Sigmoid colon (tissue), 4 donors: ENCODE data around the gene DSC3.

Source experiments
- CTCF ChIP-seq, 4 experiments: fragments of 450-650 bp in 3 of 4; fragments of 200-600 bp in 1 of 4; IDR thresholded peaks; one replicate each; pipeline ENCODE4 v1.5.1; 2016 to 2019; ENCODE audit warnings: antibody characterized with exemption in 4 of 4, mild to moderate bottlenecking in 3 of 4, moderate library complexity in 2 of 4
- POLR2A ChIP-seq, 2 donors: fragments of 450-650 bp; IDR thresholded peaks; one replicate each; pipeline ENCODE4 v1.6.1; 2016; ENCODE audit warnings: antibody characterized with exemption in 2 of 2, mild to moderate bottlenecking in 2 of 2, moderate library complexity in 2 of 2
- POLR2AphosphoS5 ChIP-seq, 4 donors: sonication (generic); formaldehyde crosslinking; IDR thresholded peaks; one replicate each; pipeline ENCODE4 v1.6.1; 2017; ENCODE audit warnings: antibody characterized with exemption in 4 of 4

- TF ChIP-seq POLR2AphosphoS5 (IDR thresholded peaks at IDR 0.05) (no peak), CTCF (IDR thresholded peaks at IDR 0.05) (no peak), POLR2A (IDR thresholded peaks at IDR 0.05) (no peak)
Measured at GRCh38 chr18:31091350-31091749, 48.8 kb upstream of the DSC3 start.
